Right renal pelvis (tissue), 4 donors: ENCODE measurements around the gene RNF39. TPM values are rescaled to one million over a fixed set of nuclear protein-coding genes. Genes with fewer than 3 reads are reported as not detected.
A peak's percentile ranks its signal among the peaks of the same experiment; 100 is the strongest.
"Not testable (repeated sequence)": the region's sequence is repeated elsewhere in the genome, so short reads cannot be mapped to it uniquely, and the experiment has no call there.

Source experiments
- DNase-seq, 4 donors: peaks; one replicate each; pipeline ENCODE4 v3.0.0-alpha.2; 2013; ENCODE audit warnings: low read depth in 4 of 4, low spot score in 3 of 4, missing footprints in 1 of 4
- polyA plus RNA-seq, 4 donors: library from polyadenylated mRNA; unstranded; fragments of 120-200 nt; gene quantifications; one replicate each; pipeline ENCODE4 v1.2.1, GENCODE V29; 2013; ENCODE audit not compliant: insufficient read length in 4 of 4

The RNF39 gene
- polyA plus RNA-seq, 4 donors = 1.3 to 1.6 (median 1.5) TPM

- no peak for DNase-seq
These were observed 12.9 kb downstream of the RNF39 start for GRCh38 chr6:30062471-30063178.

GRCh38 chr6:30061858-30062458, 13.6 kb downstream of the RNF39 start:
- DNase-seq = peak in 1 of 4 donors; percentile 23

GRCh38 chr6:30061092-30061857, 14.3 kb downstream of the RNF39 start, which contains the start of gene POLR1H:
Gene POLR1H (plus strand): TSS chr6:30061265. CDS start chr6:30061525, 260 bp downstream.
- DNase-seq = peak; percentile 95 to 96 (median 95)

GRCh38 chr6:30060606-30061091, 14.9 kb downstream of the RNF39 start:
- DNase-seq = no peak

GRCh38 chr6:30055513-30055912, 20.1 kb downstream of the RNF39 start:
- no peak for DNase-seq

GRCh38 chr6:30053682-30054081, 21.9 kb downstream of the RNF39 start:
- DNase-seq = no peak

- no peak for DNase-seq
These were observed 28.3 kb downstream of the RNF39 start for GRCh38 chr6:30047220-30047619.

- DNase-seq = no peak
These were observed 30.9 kb downstream of the RNF39 start for GRCh38 chr6:30044630-30045029.

- no peak for DNase-seq
These were observed 31.8 kb downstream of the RNF39 start for GRCh38 chr6:30043744-30044143.

GRCh38 chr6:30042914-30043313, 32.7 kb downstream of the RNF39 start:
- DNase-seq = no peak

GRCh38 chr6:30042476-30042875, 33.1 kb downstream of the RNF39 start:
- DNase-seq = no peak

GRCh38 chr6:30041821-30042220, 33.7 kb downstream of the RNF39 start:
- DNase-seq = no peak

- DNase-seq = no peak
These were observed 34.3 kb downstream of the RNF39 start for GRCh38 chr6:30041221-30041620.

GRCh38 chr6:30037182-30037788, 38.3 kb downstream of the RNF39 start:
- DNase-seq = no peak

- no peak for DNase-seq
These were observed 39.8 kb downstream of the RNF39 start for GRCh38 chr6:30035784-30036183.

- not testable (repeated sequence) for DNase-seq
These were observed 42.1 kb downstream of the RNF39 start for GRCh38 chr6:30033440-30033839.

GRCh38 chr6:30031381-30031780, 44.2 kb downstream of the RNF39 start:
- DNase-seq = no peak

- DNase-seq = no peak
These were observed 46.0 kb downstream of the RNF39 start for GRCh38 chr6:30029588-30029987.

GRCh38 chr6:30025186-30025585, 50.4 kb downstream of the RNF39 start:
- DNase-seq = no peak

- DNase-seq = not testable (repeated sequence)
These were observed 52.9 kb downstream of the RNF39 start for GRCh38 chr6:30022712-30023111.

GRCh38 chr6:30022189-30022588, 53.4 kb downstream of the RNF39 start:
- DNase-seq = no peak
